HFF-Myc (cell line): ENCODE measurements around the gene VPS39.

Source experiments
- DNase-seq: peaks from one replicate; pipeline ENCODE4 v3.0.0-alpha.2; 2011; ENCODE audit warnings: low read depth; ENCODE audit errors: extremely low read depth
- H3K4me3 ChIP-seq: replicated peaks from 2 replicates; pipeline ENCODE4 v1.5.1; 2011; ENCODE audit warnings: low read depth, mild to moderate bottlenecking, control low read depth, low read length
- CTCF ChIP-seq: IDR thresholded peaks from 2 replicates; pipeline ENCODE4 v1.5.1; 2012; ENCODE audit warnings: mild to moderate bottlenecking, low read depth, low read length, control low read depth; ENCODE audit errors: missing control alignments

Gene VPS39

GRCh38 chr15:42190370-42190769 lies 17.7 kb downstream of the VPS39 start:
- DNase-seq = no peak
- TF ChIP-seq CTCF = no peak
- no peak overlapping the region for H3K4me3 ChIP-seq

GRCh38 chr15:42185801-42186200 lies 22.3 kb downstream of the VPS39 start:
- TF ChIP-seq CTCF = no peak
- DNase-seq = no peak
- no peak overlapping the region for H3K4me3 ChIP-seq

GRCh38 chr15:42184736-42185135 lies 23.4 kb downstream of the VPS39 start:
- no peak overlapping the region for H3K4me3 ChIP-seq
- no peak for TF ChIP-seq CTCF
- DNase-seq = no peak

GRCh38 chr15:42184296-42184695 lies 23.8 kb downstream of the VPS39 start:
- H3K4me3 ChIP-seq = no peak overlapping the region
- no peak for TF ChIP-seq CTCF
- no peak for DNase-seq

- no peak for TF ChIP-seq CTCF
- no peak for DNase-seq
- H3K4me3 ChIP-seq = no peak overlapping the region
Observed at GRCh38 chr15:42182961-42183360, 25.1 kb downstream of the VPS39 start.

GRCh38 chr15:42182328-42182886 lies 25.7 kb downstream of the VPS39 start:
- DNase-seq = no peak
- H3K4me3 ChIP-seq = no peak overlapping the region
- no peak for TF ChIP-seq CTCF

GRCh38 chr15:42178056-42178455 lies 30.0 kb downstream of the VPS39 start:
- H3K4me3 ChIP-seq = no peak overlapping the region
- DNase-seq = no peak
- TF ChIP-seq CTCF = no peak
